Right forelimb (tissue), 1 donor: ENCODE measurements around the gene FER.
"Not testable (repeated sequence)": the region's sequence is repeated elsewhere in the genome, so short reads cannot be mapped to it uniquely, and the experiment has no call there.

ENCODE experiments used
- DNase-seq: peaks from one replicate; pipeline ENCODE4 v3.0.0-alpha.2; 2018

The FER gene

DNA sequence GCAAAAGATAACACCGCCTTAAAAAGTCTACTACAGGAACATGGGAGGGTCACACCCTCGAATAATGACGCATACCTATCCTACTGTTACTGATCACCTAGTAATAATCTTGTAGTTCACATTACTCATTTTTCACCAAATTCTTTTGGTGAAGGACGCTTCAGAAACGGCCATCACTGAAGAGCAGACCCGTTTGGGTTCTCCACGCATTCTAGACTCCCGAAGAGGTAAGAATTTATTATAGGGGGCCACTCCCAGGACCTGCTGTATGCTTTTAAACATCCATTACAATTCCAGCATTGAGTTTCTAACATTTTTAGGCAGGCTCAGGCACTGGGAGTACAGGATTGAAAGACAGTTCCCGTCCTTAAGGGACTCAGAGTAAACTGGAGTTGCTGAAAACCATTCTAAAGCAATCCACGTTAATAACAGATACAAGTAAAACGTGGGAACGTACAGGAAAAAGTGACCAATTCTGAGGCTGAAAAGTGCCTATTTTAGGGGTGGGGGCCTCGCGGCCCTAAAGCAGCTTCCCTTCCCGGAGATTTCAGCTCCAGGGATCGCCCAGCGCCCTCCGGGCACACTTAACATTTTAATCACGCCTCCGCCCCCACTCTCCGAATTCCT lies at the start of gene FER:
FER (plus strand) TSS at position 124 of the 627 bp plus-strand sequence. CDS start 50,286 bp downstream, outside the sequence.
- DNase-seq, result no peak

DNA sequence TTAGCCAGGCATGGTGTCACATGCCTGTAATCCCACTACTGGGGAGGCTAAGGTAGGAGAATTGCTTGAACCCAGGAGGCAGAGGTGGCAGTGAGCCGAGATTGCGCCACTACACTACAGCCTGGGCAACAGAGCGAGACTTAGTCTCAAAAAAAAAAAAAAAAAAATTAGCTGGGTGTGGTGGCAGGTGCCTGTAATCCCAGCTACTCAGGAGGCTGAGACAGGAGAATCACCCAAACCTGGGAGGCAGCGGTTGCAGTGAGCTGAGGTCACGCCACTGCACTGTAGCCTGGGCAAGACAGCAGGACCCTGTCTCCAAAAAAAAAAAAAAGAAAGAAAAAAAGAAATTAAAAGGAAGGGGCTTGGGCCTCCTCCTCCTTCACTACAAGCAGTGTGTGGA lies 47.3 kb upstream of the FER start:
- not testable (repeated sequence) for DNase-seq

DNA sequence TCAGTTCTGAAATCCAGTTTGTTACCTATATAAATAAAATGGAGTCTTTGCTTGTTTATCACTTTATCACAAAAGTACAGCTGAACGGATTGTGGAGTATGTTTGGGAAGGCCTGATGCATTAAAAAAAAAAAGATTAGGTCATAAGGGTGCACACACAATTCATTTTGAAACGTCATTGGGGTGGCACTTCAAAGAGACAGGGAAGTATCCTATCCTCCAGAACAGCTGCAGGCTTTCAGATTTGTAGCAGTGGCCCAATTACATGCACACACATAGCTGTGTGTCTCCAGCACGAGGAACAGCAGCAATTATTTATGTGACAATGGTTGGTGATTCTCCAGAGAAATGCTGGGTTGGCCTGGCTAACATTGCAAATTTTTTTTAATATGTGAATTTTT lies 46.8 kb upstream of the FER start:
- no peak for DNase-seq

DNA sequence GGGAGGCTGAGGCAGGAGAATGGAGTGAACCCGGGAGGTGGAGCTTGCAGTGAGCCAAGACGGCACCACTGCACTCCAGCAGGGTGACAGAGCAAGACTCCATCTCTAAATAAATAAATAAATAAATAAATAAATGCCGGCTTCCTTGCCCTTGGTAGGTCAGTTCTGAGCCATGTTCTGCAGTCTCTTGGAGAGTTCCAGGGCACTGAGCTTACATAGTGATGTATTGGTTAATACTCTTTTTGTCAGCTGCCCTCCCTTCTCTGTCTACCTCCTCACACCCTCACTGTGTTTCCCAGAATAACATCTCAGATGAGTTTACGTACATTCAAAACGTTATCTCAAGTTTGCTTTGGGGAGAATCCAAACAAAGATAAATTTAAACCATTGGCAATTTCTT lies 45.2 kb upstream of the FER start:
- DNase-seq, result no peak

DNA sequence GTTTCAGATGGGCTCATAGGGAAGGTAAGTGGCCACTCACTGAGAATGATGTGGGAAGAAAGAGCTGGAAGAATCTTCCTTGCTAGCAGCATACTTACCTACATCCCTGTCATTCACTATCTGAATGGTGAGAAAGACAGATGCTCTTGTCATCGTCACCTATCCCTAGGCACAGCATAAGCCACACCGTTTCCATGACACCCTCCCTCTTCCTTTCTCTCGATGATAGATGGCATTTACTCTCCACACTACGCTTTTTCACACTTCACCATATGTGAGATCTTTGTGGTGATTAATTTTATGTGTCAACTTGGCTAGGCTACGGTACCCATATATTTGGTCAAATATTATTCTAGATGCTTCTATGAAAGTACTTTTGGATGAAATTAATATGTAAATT lies 44.4 kb upstream of the FER start:
- no peak for DNase-seq

DNA sequence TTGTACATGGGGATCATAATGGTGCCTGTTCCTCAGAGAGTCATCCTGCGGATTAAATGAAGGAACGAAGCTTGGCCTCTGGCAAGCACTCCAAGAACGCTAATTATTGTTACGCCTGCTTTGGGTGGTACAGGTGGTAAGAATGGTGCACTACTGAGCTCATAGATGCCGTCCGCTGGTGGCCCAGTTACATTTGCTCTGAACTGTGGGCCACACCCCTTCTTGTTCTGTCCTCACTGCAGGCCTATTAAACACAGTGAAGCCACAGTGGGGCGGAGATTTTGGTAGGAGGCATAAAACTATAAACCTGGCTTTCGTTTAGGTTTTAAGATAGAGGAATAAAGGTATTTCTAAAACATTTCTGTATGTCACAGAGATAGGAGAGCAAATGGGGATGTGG lies 40.6 kb upstream of the FER start:
- no peak for DNase-seq

DNA sequence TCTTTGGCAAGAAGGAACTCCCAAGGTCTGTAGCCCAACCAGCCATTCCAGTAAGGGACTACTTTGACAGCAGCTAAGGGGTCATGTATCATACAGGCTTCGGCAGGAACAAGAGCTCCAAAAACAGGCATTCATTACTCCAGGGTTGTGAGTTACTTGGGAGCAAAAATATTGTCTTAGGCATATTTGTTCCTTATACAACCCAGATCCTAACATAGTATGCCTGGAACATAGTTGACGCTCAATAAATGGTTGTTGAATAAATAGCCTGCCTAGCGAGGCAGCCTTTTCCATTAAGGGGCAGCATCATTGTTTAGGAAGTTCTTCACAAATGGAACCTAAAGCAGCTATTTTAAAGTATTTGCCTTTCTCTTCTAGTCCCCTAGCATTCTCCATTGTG lies 35.8 kb upstream of the FER start:
- DNase-seq, result no peak

DNA sequence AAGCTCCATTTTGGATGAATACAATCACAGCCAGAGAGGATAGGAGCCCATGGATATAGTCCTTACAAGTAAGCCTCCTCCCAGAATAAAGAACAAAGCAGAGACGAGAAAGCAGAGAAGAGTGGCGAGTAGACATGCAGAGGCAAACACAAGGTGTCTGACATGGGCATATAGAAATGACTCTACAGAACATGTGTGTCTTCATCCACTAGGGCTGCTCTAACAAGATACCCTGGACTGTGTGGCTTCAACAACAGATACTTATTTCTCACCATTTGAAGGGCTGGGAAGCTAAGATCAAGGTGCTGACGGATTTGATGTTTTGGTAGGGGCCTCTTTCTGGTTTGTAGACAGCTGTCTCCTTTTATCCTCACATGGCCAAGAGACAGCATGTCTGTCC lies 32.3 kb upstream of the FER start:
- no peak for DNase-seq

DNA sequence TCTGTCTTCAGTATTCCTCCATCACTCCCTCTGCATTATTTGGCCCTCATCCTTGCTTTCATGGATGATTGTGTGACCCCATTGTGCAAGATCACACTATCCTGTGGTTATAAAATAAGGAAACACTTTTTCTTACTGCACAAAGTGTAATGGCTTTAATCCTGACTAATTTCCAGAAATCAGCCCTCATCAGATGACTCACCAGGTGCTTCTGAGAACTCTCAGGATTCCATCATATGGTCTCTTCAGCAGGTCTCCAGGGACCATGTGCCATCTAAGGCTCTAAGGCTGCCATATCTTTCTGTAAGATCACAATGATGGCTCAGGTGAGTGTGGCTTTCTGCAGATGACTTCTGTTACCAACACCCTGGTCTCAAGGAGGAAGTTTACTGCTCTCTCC lies 27.3 kb upstream of the FER start:
- DNase-seq, result no peak

DNA sequence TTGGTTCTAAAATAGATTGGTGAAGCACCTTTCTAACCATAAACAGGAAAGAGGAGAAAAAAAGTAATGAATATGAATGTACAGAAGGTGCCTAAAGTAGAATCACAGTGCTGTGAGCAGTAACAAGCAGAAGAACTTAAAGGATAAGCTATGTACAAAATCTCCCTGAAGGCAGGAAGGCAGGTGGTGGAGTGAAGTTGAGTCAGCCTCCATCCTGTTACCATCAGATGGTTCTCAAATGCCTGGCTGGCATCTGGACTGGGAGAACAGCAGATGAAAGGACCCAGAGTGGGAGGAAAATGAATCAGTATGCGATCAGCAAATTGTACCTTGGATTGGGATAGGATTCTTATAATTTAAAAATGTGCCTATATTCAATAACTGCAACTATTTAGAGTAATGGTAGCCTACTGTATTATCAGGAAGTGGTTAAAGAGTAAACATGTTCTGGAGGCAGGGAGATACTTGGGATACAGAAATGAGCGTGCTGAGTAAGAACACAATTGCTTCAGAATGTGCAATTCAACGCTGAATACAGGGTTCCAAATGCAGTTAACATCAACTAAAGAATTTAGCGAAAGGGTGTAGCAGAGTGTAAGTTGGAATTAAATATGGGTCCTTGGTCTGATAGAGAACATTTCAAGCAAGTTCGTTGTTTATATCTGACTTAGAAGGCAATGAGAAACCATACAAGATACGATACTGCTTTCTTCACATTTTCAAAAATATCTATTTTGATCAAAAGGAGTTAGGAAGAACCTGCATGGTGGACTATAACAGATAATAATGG lies 21.1 kb upstream of the FER start:
- no peak for DNase-seq

DNA sequence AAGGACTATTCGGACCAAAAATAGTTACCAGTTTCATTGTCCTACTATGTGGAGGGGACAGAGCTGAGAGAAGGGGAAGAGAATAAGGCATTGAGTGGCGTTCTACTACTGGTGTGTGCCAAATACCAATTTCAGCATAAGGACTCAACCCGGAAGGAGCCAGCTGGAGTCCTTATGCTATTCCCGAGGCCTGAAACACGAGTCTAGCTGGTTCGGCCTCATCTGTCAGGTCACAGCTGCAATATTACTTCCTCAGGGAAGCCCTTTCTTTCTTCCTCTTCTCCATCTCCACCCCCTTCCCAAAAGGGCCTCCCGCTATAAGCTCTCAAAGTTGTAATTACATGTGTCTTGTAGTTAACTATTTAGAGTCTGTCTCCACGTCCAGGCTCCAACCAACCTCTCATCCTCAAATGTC lies 20.5 kb upstream of the FER start:
- DNase-seq, result peak; percentile 60

DNA sequence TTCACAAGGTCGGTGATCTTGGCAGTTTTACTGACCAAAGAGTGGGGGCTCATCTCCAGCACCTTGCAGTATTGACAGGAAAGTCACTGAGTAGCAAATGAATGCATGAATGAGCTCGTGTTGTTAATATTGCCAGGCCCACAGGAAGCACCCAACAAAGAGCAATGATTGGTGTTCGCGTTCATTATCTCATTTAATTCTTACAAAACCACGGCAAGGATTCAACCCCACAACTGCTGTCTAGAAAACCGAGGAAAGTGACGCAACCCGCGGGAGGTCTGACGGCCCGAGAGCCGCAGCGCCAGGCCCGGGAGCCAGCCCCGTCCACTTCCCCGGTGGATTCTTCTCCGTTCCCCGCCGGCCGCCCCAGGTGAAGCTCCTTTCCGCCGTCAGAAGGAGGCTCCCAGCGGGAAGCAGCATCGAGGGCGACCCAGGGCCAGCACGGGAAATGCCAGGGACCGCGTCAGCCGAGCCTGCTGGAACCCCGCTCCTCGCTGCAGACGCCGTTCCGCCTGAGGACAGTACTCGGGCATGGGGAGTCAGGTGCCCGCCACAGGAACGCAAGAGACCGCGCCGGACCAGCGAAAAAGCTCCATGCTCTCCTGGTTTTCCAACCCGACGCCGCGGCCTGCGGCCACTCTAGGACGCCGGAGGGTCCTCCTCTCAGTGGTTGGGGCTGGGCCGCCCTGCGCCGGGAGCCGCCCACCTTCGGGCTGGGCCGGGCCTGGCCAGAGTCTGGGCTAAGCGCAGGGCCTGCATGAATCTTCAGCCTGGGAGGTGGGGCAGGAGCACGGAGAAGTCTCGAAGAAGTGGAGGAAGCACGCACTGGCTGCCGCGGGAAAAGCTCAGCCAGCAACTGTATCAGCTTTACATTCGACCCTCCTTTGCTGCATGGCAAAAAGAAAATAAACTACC lies 19.8 kb upstream of the FER start:
- peak; percentile 94 for DNase-seq

DNA sequence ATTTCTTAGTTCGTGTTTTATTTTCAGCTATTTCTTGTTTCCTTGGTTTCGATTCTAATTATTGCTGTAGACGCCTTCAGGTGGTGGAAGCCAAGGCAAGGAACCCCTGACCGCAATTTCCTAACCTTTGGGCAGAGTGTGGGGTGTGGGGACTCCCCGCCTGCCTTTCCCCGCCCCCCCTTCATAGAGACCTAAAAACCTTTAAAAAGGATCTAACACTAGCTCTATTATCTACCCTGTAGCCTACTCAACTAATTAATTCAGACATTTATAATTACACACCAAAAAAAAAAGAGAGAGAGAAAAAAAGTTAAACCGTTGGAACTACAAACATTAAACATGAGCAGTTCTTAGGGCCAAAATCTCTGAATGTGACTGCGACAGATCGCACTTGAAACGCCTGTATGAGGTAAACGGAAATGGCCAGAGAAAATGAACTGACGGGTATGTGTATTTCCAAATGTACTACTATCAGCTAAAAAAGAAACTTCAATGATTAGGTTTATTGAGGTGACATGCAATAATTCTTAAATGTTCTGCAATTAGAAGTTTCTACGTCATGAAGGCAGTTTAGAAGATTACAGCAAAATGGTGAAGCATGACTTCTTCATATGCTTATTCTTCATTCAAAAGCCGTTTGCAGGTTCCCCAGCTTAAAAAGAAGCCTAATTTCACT lies 19.0 kb upstream of the FER start:
- no peak for DNase-seq

DNA sequence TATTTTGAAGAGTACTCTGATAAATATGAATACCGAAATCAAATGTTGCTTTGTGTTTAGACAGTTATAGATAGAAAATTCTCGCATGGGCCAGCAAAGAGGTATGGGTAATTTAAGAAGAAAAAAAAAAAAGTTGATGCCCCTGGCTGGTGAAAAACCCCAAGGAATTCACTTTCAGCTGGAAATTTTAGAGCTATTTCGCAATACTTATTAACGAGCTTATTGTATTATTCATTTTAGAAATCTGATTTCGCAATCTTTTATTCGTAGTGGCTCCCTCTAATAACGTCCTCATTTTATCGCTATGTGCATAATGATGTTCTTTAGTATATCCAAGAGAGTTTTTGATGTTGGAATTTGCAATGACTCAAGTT lies 18.5 kb upstream of the FER start:
- no peak for DNase-seq

DNA sequence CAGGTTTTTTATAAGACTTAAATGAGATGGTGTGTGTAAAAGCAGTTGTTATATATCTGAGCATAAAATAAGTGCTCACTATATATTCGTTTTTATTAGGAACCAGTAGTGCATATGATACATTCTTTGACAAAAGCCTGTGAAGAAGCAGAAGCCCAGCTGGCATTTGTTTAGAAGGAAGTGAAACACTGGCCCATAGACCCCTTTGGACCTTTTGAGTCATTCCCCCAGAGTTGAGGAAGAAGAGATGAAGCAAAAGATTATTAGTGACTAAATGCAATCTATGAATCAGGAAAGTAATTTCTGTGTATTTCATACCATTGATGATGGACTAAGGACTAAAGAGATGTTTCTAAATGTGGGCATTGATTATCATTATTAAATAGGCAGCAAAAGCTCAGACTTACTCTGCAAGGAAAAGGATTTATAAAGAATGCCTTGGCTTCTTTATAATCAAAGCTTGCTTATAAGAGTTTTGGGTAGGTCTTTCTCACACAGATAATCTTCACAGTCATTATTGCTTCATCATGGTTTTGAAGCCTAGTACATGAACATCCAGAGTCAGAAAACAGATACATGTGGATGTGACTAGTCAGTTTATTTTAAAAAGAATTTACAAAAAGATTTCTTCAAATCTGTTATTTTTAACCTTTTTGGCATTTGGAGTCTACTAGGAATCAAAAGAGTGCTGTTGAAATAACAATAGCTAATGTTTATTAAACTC lies 16.9 kb upstream of the FER start:
- no peak for DNase-seq

DNA sequence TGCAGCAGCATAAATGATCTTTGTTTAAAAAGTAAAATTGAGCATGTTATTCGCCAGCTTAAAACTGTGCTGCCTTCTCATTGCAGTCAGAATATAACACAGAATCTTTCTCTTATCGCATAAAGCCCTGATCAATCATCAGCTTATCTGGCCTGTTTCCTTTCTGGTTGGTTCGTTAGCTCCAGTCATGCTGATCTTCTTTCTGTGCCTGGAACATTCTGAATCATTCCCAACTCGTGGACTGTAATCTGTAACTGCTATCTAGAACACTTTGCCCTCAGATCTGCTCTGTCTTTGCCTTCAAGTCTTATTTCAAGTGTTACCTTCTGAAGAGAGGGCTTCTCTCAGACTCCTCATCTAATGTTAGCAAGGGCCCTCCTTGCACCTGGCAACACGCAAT lies 11.9 kb upstream of the FER start:
- no peak for DNase-seq

DNA sequence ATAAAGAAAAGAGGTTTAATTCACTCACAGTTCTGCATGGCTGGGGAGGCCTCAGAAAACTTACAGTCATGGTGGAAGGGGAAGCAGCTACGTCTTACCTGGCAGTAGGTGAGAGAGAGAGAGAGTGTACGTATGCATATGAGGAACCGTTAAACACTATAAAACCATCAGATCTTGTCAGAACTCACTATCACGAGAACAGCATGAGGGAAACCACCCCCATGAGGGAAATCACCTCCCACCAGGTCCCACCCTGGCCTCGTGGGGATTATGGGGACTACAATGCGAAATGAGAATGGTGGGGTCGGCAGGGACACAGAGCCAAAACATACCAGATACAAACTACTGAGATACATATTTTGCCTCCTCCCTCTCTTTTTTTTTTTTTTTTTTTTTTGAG lies 10.8 kb upstream of the FER start:
- no peak for DNase-seq

DNA sequence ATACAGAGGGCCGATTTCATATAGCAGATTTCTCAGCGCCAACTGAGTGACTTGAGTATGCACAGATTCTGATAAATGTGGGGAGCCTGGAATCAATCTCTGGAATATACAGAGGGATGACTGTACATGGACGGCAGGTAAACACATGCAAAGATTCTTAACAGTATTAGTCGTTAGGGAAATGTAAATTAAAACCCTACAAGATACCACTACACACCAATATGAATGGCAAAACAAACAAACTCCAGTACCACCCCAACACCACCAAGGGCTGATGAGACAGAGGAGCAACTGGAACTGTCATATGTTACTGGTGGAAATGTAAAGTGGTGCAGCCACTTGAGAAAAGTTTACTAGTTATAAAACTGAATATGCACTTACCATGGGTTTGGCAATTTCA lies 8.3 kb upstream of the FER start:
- DNase-seq, result no peak

DNA sequence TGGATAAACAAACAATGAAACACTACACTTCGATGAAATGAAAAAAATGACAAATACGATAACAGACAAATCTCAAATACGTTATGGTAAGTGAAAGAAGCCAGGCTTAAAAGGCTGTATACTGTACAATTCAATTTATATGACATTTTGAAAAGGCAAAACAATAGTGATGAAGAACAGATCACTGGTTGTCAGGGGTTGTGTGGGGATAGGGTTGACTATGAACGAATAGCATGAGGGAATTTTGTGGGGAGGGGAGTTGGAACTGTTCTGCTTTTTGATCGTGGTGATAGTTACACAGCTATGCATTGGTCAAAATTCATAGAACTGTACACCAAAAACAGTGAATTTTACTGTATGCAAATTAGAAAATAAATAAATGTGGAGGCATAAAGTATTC lies 7.8 kb upstream of the FER start:
- DNase-seq, result no peak

DNA sequence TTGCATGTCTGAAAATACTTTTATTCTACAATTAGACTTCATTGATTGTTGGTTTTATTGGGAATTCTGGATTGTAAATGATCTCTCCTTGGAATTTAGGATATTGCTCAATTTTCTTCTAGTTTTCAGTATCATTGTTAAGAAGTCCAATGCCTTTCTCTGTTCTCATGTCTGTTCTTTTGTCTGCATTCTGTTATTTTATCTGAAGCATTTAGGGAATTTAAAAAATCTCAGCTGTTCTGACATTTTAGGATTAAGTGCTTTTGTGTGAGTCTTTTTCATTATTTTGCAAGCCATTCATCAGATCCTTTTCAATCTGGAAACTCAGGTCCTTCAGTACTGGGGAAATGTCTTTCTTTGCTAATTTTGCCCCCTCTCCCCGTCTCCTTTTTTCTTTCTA lies 4.4 kb upstream of the FER start:
- no peak for DNase-seq

DNA sequence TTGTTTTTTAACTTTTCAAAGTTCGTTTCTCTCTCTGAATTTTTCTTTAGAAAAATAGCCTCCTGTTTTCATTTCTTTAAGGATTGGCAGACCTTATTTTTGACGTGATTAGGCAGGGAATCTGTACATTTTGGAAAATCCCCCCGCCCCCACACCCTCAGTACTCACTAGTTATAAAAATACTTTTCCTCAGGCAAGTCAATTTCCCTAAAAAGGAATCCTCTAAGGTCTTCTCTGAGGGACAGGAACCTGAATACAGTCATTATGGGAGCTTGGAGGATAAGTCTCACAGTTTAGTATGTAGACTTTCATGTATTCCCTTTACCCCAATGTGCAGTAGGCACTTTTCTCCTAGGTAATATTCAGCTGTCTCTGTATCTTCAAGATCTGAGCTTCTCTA lies 3.9 kb upstream of the FER start:
- no peak for DNase-seq

DNA sequence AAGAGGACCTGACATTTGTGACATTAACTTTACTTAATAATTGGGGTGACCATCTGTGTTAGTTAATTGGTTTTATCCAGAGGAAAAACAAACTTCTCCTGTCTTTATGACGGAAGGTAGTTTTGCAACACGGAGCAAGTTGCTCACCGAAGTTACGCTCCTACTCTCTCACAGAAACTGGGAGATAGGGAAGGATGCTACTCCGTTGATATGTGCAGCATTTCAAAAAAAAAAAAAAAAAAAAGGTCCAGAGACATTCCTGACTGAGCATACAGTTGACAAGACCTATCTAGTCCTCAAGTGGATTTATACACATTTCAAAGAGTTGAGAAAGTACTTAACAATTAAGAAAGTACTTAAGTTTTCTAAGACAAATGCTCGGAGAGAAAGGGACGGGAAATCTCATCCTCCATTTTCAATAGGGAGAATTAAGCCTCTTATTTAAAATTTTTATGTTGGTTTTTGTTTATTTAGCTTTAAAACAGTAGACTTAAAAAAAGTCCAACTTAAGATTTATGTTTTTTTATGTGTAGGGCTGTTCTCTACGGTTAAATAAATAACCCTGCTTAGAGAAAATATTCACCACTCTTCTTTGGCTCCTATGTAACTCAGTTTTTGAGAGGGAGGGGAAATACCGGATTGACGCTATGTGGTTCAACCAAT lies 455 bp upstream of the FER start:
- DNase-seq, result no peak
